Lung (tissue), 12 donors: ENCODE results near the gene PDCD6IP. TPM values are rescaled to one million over a fixed set of nuclear protein-coding genes. Genes with fewer than 3 reads are reported as not detected.
"Not testable (repeated sequence)": the region's sequence is repeated elsewhere in the genome, so short reads cannot be mapped to it uniquely, and the experiment has no call there.

ENCODE experiments used
- ATAC-seq: fragments of 200-7000 bp; cut with Tn5 transposase; one replicate; pipeline ENCODE4 v1.9.1; 2020; ENCODE audit warnings: moderate number of reproducible peaks; ENCODE audit not compliant: insufficient read depth, low FRiP score
- DNase-seq, 3 donors: peaks; one replicate each; pipeline ENCODE4 v3.0.0-alpha.2; 2013 to 2017
- H3K27ac ChIP-seq, 2 donors: one replicate each; pipeline ENCODE4 v1.5.1; 2013; ENCODE audit warnings: mild to moderate bottlenecking in 2 of 2, moderate library complexity in 2 of 2, control low read depth in 1 of 2, inconsistent platforms in 1 of 2, low read depth in 1 of 2, low read length in 1 of 2
- H3K27me3 ChIP-seq, 3 donors: one replicate each; pipeline ENCODE4 v1.5.1; 2013; ENCODE audit warnings: low read length in 2 of 3; ENCODE audit not compliant: control insufficient read depth in 3 of 3, insufficient read depth in 3 of 3
- H3K36me3 ChIP-seq, 4 donors: one replicate each; pipeline ENCODE4 v1.5.1; 2013; ENCODE audit warnings: low read length in 4 of 4, mild to moderate bottlenecking in 1 of 4, moderate library complexity in 1 of 4; ENCODE audit not compliant: control insufficient read depth in 4 of 4, insufficient read depth in 4 of 4
- H3K4me1 ChIP-seq, 5 donors: one replicate each; pipeline ENCODE4 v1.5.1; 2013; ENCODE audit warnings: low read length in 5 of 5, mild to moderate bottlenecking in 2 of 5, moderate library complexity in 1 of 5; ENCODE audit not compliant: control insufficient read depth in 5 of 5, insufficient read depth in 5 of 5
- H3K4me3 ChIP-seq: one replicate; pipeline ENCODE4 v1.5.1; 2013; ENCODE audit warnings: mild to moderate bottlenecking, control low read depth, moderate library complexity
- H3K9ac ChIP-seq, 2 donors: one replicate each; pipeline ENCODE4 v1.5.1; 2013; ENCODE audit warnings: low read length in 2 of 2, control low read depth in 1 of 2; ENCODE audit not compliant: insufficient read depth in 1 of 2
- H3K9me3 ChIP-seq, 4 donors: one replicate each; pipeline ENCODE4 v1.5.1; 2013; ENCODE audit warnings: low read length in 3 of 4, mild to moderate bottlenecking in 1 of 4, moderate library complexity in 1 of 4; ENCODE audit not compliant: control insufficient read depth in 4 of 4, insufficient read depth in 3 of 4
- CTCF ChIP-seq: IDR thresholded peaks from 2 replicates; pipeline ENCODE4 v1.5.1; 2012; ENCODE audit warnings: mild to moderate bottlenecking; ENCODE audit errors: control extremely low read depth, extremely low read depth
- WGBS, 2 donors: extraction: QIAGEN DNeasy Blood & Tissue Kit; methylation state at CpG; one replicate each; pipeline ENCODE4 v1.1.7; 2013; 5-methylcytosine and 5-hydroxymethylcytosine counted together
- polyA plus RNA-seq, 2 donors: library from polyadenylated mRNA; stranded (reverse); fragments of 200-250 nt; gene quantifications; one replicate each; pipeline ENCODE4 v1.2.1, GENCODE V29; 2013
- total RNA-seq, 2 donors: library from RNA; depleted of rRNA in 1 of 2; stranded (reverse); fragments of >200 nt in 1 of 2; gene quantifications; one replicate each; pipeline ENCODE4 v1.2.1, GENCODE V29; 2014 to 2021
- donor health status: control.
- donor health status: control.
- donor health status: Bipolar disorder and iron deficiency.
- donor health status: healthy.
- donor health status: DM: yes; HTN: yes; CAD: no.

The PDCD6IP gene
- total and polyA plus RNA-seq, 4 donors, result 33.8 to 372 (median 163) TPM

GRCh38 chr3:33840179-33840578 is 41.7 kb downstream of the PDCD6IP start:
- H3K9ac ChIP-seq, result no peak overlapping the region
- WGBS, 2 donors, result 95 to 96% methylated on average over 2 of the region's 2 CpGs
- DNase-seq (no peak), ATAC-seq (no peak)
- no peak overlapping the region for H3K4me3 ChIP-seq
- peaks cover 0 to 12% (median 10%) of the 10 kb centered on the region in 4 donors for H3K36me3 ChIP-seq
- H3K4me1 ChIP-seq, result no peaks in the 10 kb centered on the region
- H3K27me3 ChIP-seq, result no peaks in the 10 kb centered on the region
- no peaks in the 10 kb centered on the region for H3K9me3 ChIP-seq
- H3K27ac ChIP-seq, result no peak overlapping the region
- no peak for TF ChIP-seq CTCF

DNA sequence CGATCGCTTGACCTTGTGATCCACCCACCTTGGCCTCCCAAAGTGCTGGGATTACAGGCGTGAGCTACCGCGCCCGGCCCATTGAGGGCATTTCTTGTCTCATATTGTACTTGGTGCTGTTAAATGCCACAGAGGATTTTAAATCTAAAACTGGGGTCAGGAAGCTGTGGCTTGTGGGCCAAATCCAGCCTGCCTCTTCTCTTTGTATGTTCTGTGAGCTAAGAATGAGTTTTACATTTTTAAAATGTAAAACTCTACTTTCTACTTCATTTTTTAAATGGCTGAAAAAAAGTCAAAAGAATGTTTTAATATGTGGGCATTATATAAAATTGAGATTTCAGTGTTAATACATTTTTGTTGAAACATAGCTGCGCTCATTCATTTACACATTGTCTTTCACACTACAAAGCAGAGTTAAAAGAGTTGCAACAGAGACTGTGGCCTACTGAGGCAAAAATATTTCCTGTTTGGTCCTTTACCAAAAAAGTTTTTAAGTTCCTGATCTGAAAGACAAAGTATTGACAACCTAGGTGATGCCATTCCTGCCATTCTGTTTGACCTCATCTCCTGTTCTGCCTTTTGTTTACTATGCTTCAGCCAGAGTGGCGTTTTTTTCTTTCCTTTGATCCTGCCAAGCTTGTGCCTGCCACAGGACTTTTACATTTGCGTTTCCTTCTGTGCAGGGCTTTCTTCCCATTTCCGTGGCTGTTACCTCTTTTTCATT is 50.4 kb downstream of the PDCD6IP start:
- no peak for TF ChIP-seq CTCF
- ATAC-seq, result no peak

DNA sequence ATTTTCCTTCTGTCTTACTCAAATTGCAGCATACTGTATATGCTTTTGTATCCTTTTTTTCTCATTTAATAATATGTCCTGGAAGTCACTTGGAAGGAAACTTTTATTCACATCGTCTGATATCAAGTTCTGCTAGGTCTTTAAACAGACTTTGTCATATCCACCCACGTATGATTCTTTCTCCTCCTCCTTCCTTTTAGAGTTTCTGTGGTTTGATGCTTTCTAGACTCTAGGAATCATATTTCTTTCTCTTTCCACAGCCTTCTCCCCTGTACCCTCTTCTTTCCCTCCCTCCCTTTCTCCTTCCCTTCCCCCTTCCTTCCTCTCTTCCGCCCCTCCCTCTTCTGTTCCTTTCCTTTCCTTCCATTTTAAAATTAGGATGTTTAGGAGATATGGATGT is 52.2 kb downstream of the PDCD6IP start:
- ATAC-seq, H3K27me3 ChIP-seq, H3K27ac ChIP-seq, H3K9me3 ChIP-seq, H3K4me3 ChIP-seq, H3K9ac ChIP-seq, DNase-seq, H3K4me1 ChIP-seq: not testable (repeated sequence)
- 66 to 73% methylated on average over 2 of the region's 3 CpGs for WGBS, 2 donors
- H3K36me3 ChIP-seq, result peaks cover 3 to 15% (median 3%) of the 10 kb centered on the region in 4 donors

More for the DNA sequence above, 50.4 kb downstream of the PDCD6IP start:
- Histone ChIP-seq H3K4me1 (no peaks in the 10 kb centered on the region), H3K27ac (no peak overlapping the region), H3K27me3 (no peaks in the 10 kb centered on the region), H3K36me3 (peaks cover 3 to 12% (median 9%) of the 10 kb centered on the region in 4 donors), H3K9ac (no peak overlapping the region), H3K4me3 (no peak overlapping the region), H3K9me3 (no peaks in the 10 kb centered on the region)
- DNase-seq, result no peak
- 74% methylated on average over 10 of the region's 10 CpGs for WGBS, 2 donors

DNA sequence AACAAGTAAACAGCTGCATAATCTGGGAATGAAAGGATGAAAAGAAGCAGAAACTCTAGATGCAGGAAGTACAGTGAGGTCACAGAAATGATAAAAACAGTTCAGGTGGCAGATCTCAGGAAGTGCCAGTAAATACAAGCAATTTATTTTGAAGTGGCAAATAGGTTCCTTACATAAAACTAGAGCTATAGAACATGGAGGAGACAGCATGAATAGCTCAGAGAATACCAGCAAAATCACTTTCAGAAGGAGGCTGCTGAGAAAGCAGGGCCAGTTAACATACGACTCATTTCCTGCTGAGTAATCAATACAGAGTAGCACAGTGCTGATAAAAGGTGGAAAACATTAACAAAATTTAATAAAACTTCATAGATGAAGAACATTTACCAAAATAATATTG is 57.0 kb downstream of the PDCD6IP start:
- H3K9me3 ChIP-seq, ATAC-seq, H3K4me1 ChIP-seq, H3K27ac ChIP-seq, DNase-seq, H3K4me3 ChIP-seq, H3K27me3 ChIP-seq, H3K9ac ChIP-seq, H3K36me3 ChIP-seq: not testable (repeated sequence)
- WGBS, 2 donors, result 58 to 65% methylated on average over 1 of the region's 1 CpG
